Adrenal gland (tissue), 5 donors: Measurements from ENCODE around the gene IGHMBP2.

ENCODE experiments used
- POLR2A ChIP-seq, 2 donors: fragments of 450-650 bp; IDR thresholded peaks; one replicate each; pipeline ENCODE4 v1.6.1; 2017; ENCODE audit warnings: antibody characterized with exemption in 2 of 2, mild to moderate bottlenecking in 2 of 2, moderate library complexity in 1 of 2
- TF ChIP-seq, protein P1 (sequence below), 6 experiments: fragments of 450-650 bp in 4 of 6; fragments of 200-600 bp in 2 of 6; sonication (generic) in 1 of 6; IDR thresholded peaks; 1 replicate in 5 of 6; 2 replicates in 1 of 6; pipeline versions ENCODE4 v1.5.1 to v1.8.0; 2016 to 2021; ENCODE audit warnings: antibody characterized with exemption in 6 of 6, mild to moderate bottlenecking in 2 of 6, moderate library complexity in 1 of 6
- donor health status: DM: no; HTN: no; CAD: no.

DNA sequence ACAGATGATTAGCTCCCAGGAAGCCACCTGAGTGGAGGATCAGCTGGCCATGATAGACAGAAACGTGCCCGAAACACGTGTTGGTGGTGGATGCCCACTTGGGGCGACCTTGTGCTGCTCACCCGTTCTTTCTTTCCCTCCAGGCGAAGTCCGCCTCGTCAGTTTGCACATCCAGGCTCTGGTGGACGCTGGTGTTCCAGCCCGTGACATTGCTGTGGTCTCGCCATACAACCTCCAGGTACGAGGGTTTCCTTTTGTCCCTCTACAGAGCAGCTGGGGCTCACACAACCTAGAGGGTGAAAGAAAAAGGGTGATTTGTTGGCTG, 30.6 kb downstream of the IGHMBP2 start:
- TF ChIP-seq, protein P1, sequence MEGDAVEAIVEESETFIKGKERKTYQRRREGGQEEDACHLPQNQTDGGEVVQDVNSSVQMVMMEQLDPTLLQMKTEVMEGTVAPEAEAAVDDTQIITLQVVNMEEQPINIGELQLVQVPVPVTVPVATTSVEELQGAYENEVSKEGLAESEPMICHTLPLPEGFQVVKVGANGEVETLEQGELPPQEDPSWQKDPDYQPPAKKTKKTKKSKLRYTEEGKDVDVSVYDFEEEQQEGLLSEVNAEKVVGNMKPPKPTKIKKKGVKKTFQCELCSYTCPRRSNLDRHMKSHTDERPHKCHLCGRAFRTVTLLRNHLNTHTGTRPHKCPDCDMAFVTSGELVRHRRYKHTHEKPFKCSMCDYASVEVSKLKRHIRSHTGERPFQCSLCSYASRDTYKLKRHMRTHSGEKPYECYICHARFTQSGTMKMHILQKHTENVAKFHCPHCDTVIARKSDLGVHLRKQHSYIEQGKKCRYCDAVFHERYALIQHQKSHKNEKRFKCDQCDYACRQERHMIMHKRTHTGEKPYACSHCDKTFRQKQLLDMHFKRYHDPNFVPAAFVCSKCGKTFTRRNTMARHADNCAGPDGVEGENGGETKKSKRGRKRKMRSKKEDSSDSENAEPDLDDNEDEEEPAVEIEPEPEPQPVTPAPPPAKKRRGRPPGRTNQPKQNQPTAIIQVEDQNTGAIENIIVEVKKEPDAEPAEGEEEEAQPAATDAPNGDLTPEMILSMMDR (IDR thresholded peaks at IDR 0.05), result no peak
- TF ChIP-seq POLR2A (IDR thresholded peaks at IDR 0.05), result no peak
